ENCODE results near the gene DPY30.

GRCh38 chr2:32063310-32064020 lies 23.9 kb upstream of the DPY30 start, which contains the start of gene SPAST:
- no peak for TF ChIP-seq CTCF (IDR thresholded peaks at IDR 0.05; ENCODE audit: low read depth, low read length)
- no peak; the same call in 1 of the 2 replicates for TF ChIP-seq MAX (IDR thresholded peaks at IDR 0.05; ENCODE audit: low read depth, low read length)
- TF ChIP-seq MYC (IDR thresholded peaks at IDR 0.05; ENCODE audit: low read depth, low read length), result peak; percentile 68
- no peak for TF ChIP-seq POLR2A (IDR thresholded peaks at IDR 0.05; ENCODE audit: extremely low read depth, insufficient read length)
